B cell (primary cell): ENCODE results near the gene MGAT5.

Experiments used
- EZH2 ChIP-seq: IDR thresholded peaks from 2 replicates; pipeline ENCODE4 v1.6.1; 2012; ENCODE audit warnings: borderline replicate concordance, low read depth, mild to moderate bottlenecking, moderate library complexity, low read length; ENCODE audit not compliant: insufficient read depth, poor library complexity, severe bottlenecking
- TF ChIP-seq, protein P1 (sequence below): fragments of 200-600 bp; IDR thresholded peaks from one replicate; pipeline ENCODE4 v1.8.0; 2022; ENCODE audit warnings: antibody characterized with exemption, mild to moderate bottlenecking

GRCh38 chr2:134446383-134447017 lies 192.6 kb downstream of the MGAT5 start:
- TF ChIP-seq, protein P1, sequence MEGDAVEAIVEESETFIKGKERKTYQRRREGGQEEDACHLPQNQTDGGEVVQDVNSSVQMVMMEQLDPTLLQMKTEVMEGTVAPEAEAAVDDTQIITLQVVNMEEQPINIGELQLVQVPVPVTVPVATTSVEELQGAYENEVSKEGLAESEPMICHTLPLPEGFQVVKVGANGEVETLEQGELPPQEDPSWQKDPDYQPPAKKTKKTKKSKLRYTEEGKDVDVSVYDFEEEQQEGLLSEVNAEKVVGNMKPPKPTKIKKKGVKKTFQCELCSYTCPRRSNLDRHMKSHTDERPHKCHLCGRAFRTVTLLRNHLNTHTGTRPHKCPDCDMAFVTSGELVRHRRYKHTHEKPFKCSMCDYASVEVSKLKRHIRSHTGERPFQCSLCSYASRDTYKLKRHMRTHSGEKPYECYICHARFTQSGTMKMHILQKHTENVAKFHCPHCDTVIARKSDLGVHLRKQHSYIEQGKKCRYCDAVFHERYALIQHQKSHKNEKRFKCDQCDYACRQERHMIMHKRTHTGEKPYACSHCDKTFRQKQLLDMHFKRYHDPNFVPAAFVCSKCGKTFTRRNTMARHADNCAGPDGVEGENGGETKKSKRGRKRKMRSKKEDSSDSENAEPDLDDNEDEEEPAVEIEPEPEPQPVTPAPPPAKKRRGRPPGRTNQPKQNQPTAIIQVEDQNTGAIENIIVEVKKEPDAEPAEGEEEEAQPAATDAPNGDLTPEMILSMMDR, result no peak
- TF ChIP-seq EZH2, result no peak
